ENCODE measurements around the gene BEND4.
A peak's percentile ranks its signal among the peaks of the same experiment; 100 is the strongest.

The BEND4 gene

DNA sequence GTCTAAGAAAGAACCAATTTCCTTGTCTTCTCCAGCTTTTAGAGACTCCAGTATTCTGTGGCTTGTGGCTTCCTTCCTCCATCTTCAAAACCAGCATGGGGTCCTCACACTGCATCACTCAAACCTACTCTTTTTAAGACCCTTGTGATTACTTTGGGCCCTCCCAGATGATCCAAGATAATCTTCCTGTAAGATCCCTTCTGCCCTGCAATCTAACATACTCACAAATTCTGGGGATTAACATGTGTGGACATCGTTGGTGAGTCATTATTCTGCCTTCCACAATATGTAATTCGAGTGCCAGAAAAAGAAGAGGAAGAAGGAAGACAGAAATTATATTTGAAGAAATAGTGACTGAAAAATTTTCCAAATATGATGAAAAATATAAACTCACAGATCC lies 47.9 kb downstream of the BEND4 start:
- peak; percentile 32 for DNase-seq (ENCODE audit: low read depth)

DNA sequence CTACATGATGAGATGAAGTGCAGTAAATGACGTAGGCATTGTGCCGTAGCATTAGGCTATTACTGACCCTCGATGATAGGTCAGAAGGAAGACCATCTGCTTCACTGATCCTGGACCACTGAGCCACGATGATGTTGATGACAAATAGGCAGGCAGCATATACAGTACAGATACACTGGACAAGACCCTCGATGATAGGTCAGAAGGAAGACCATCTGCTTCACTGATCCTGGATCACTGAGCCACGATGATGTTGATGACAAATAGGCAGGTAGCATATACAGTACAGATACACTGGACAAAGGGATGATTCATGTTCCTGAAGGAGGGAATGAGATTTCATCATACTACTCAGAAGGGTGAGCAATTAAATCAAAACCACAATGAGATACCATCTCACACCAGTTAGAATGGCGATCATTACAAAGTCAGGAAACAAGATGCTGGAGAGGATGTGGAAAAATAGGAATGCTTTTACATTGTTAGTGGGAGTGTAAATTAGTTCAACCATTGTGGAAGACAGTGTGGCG lies 50.9 kb downstream of the BEND4 start:
- DNase-seq (ENCODE audit: low read depth), result peak; percentile 68

DNA sequence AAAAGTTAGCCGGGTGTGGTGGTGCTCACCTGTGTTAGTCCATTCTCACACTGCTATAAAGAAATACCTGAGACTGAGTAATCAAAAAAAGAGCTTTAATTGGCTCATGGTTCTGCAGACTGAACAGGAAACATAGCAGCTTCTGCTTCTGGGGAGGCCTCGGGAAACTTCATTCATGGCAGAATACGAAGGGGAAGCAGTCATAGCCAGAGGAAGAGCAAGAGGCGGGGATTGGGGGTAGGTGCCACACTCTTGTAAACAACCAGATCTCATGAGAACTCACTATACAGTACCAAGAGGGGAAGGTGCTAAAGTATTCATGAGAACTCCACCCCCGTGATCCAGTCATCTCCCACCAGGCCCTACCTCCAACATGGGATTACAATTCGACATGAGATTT lies 64.1 kb downstream of the BEND4 start:
- DNase-seq (ENCODE audit: low read depth), result no peak

DNA sequence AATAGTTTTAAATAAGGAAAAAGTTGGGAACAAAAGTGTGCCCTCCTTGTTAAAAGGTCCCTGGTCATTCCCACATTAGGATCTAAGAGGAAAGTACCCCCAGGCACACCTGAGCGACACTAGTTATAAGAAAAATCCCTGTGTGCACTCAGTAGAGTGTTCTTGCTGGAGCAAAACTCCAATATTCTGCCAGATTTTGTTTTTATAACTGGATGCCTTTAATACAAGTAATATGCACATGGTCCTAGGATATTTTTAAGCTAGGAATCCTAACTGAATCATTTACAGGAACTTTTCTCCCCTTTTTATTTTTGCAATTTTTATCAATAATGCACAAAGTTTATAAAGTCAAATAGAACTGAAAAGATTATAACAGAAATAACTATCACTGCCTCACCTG lies 68.6 kb downstream of the BEND4 start:
- peak; percentile 52 for DNase-seq (ENCODE audit: low read depth)

DNA sequence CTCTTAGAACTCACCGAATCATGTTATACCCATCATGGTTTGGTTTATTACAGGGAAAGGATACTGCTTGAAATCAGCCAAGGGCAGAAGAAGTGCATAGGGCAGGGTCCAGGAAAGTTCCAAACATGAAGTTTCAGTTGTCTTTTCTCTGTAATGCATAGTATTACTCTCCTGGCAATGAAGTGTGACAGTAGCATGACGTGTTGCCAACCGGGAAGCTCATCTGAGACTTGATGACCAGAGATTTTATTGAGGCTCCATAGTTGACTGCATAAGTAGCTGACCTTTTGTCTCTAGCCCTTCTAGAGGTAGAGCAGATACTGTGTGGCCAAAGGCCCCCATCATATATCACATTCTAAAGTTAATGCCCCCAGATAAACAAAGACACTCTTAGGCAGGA lies 72.1 kb downstream of the BEND4 start:
- DNase-seq (ENCODE audit: low read depth), result no peak

DNA sequence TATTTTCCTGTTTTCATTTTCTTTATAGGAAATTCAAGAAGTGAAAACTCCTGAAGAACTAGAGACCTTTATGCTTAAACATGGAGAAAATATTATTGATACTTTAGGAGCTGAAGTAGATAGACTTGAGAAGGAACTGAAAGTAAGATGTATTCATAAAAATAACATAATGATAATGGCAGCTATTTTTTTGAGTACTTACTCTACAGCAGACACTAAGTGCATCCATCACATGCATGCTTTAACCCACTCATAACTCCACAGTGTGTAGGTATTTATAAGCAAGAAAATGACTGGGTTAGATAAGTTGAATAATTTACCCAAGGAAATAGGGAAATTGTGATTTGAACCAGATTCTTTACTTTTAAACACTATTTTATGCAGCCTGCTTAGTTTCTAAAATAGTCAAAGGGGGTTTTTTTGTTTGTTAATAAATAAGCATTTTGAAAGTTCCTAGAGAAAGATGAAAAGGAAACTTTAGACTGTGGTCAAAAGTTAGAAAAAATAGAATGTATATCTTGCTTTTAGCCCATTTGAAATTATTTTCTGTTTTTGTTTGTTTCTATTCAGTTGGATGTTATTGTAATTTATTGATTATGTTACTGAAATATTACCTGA lies 74.2 kb downstream of the BEND4 start:
- DNase-seq (ENCODE audit: low read depth), result no peak

DNA sequence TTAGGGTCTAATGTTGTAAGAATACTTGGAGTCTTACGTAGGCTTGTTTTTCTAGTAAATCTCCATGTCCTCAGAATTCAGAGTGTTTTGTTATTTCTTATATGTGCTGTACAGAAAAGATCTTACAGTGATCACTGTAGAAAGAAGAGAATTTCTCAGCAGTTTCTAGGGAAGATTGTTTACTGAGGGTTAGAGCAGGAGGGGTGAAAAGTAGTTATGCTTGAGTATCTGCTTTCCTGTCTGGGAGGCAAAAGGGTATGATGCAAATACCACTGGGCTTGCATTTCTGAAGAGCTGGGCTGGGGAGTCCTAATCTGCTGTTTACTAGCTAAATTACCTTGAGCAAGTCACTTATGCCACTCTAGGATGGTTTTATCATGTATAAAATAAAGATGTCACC lies 78.2 kb downstream of the BEND4 start:
- no peak for DNase-seq (ENCODE audit: low read depth)

DNA sequence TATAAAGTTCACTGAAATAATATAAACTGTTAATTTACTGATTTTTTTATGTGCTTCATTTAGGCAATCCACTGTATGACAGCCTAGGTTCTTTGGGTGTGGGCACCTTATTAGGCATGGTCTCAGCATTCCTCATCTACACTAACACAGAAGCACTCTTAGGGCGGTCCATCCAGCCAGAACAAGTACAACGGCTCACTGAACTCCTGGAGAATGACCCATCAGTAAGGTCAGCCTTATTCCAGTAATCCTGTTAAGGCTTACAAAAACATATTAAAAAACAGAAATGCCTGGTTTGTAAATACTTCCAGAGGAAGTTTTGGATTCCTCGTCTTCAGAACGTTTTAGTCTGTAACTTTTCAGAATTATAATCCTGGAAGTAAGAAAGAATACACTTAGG lies 82.0 kb downstream of the BEND4 start:
- no peak for DNase-seq (ENCODE audit: low read depth)

DNA sequence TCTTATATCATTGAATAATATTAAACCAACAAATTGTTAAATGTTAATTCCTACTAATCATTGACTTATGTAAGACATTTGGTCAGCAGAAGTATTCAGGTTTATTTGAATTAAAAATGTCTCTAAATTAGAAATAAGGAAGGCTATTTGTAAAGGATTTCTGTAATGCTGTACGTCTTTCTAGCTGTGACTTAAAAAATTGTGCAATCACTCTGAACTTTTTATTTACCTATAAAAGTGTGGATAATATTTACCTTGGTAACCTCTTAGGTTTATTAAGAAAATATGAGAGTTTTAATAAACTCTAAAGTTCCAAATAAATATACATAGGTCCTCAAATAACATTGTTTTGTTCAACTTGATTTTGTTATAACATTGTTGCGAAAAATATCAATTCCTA lies 85.2 kb downstream of the BEND4 start:
- DNase-seq (ENCODE audit: low read depth), result no peak

DNA sequence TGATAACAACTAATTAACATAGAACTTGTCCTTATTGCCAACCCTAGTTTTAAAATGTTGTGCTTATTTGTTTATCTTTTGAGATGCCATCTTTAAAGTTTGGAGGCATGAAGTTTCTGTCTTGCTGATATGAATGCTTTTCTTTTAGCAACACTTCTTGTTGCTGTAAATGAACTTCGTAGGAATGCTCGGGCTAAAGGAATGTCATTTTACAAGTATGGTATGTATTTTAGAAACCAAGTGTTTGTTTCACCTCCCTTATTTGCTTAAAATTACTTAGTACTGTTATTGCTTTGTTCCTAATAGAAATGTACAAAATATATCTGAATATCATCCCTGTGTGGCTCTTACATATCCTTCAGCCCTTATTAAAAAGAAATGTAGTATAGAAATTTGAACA lies 86.1 kb downstream of the BEND4 start:
- no peak for DNase-seq (ENCODE audit: low read depth)
